K562 (cell line): ENCODE data around the gene MAML3. TPM values are rescaled to one million over a fixed set of nuclear protein-coding genes. Genes with fewer than 3 reads are reported as not detected.
A peak's percentile ranks its signal among the peaks of the same experiment; 100 is the strongest.

Experiments used
- ATF1 ChIP-seq, 2 experiments: fragments of 450-650 bp in 1 of 2; IDR thresholded peaks; 2 replicates each; pipeline ENCODE4 v1.6.1; 2016; ENCODE audit warnings: missing compliant biosample characterization in 1 of 2, missing genetic modification characterization in 1 of 2
- CHD2 ChIP-seq: IDR thresholded peaks from 2 replicates; pipeline ENCODE4 v1.6.1; 2011; ENCODE audit warnings: low read depth, low read length
- CREM ChIP-seq: IDR thresholded peaks from 2 replicates; pipeline ENCODE4 v1.6.1; 2014; ENCODE audit warnings: antibody characterized with exemption, low read depth
- CTCFL ChIP-seq: IDR thresholded peaks from 2 replicates; pipeline ENCODE4 v1.6.1; 2011; ENCODE audit warnings: borderline replicate concordance, low read depth, mild to moderate bottlenecking, moderate library complexity, low read length; ENCODE audit not compliant: insufficient read depth, poor library complexity, severe bottlenecking
- GTF2B ChIP-seq: IDR thresholded peaks from 2 replicates; pipeline ENCODE4 v1.6.1; 2011; ENCODE audit not compliant: insufficient read length; ENCODE audit errors: extremely low read depth
- IRF9 ChIP-seq: fragments of 450-650 bp; IDR thresholded peaks from 2 replicates; pipeline ENCODE4 v1.6.1; 2016; ENCODE audit warnings: missing biosample characterization, missing genetic modification characterization
- JUN ChIP-seq, 2 experiments: sonication (generic) in 1 of 2; formaldehyde crosslinking in 1 of 2; IDR thresholded peaks; 2 replicates each; pipeline versions ENCODE4 v1.6.1 to v1.8.0; 2012 to 2022; ENCODE audit warnings: borderline replicate concordance in 2 of 2, mild to moderate bottlenecking in 2 of 2, improper control_type of control experiment in 1 of 2, low read depth in 1 of 2, low read length in 1 of 2, missing genetic modification reagents in 1 of 2
- KAT8 ChIP-seq: fragments of 450-650 bp; IDR thresholded peaks from 2 replicates; pipeline ENCODE4 v1.6.1; 2016; ENCODE audit warnings: low read depth, mild to moderate bottlenecking
- LEF1 ChIP-seq: fragments of 450-650 bp; IDR thresholded peaks from 2 replicates; pipeline ENCODE4 v1.6.1; 2016; ENCODE audit warnings: mild to moderate bottlenecking
- MAX ChIP-seq: sonication (generic); formaldehyde crosslinking; IDR thresholded peaks from 2 replicates; pipeline ENCODE4 v1.9.0; 2022; ENCODE audit warnings: mild to moderate bottlenecking, missing genetic modification reagents
- NCOA4 ChIP-seq: fragments of 450-650 bp; IDR thresholded peaks from 2 replicates; pipeline ENCODE4 v1.6.1; 2018; ENCODE audit warnings: mild to moderate bottlenecking; ENCODE audit not compliant: partially characterized antibody
- NFE2 ChIP-seq: IDR thresholded peaks from 2 replicates; pipeline ENCODE4 v1.6.1; 2014; ENCODE audit warnings: antibody characterized with exemption, low read depth
- RFX5 ChIP-seq: IDR thresholded peaks from 2 replicates; pipeline ENCODE4 v1.6.1; 2011; ENCODE audit warnings: low read depth, mild to moderate bottlenecking, improper control_type of control experiment, low read length
- SLC30A9 ChIP-seq: fragments of 250-450 bp; sonication (Bioruptor Pico); IDR thresholded peaks from 2 replicates; pipeline ENCODE4 v1.8.0; 2022; ENCODE audit warnings: mild to moderate bottlenecking, moderate library complexity
- TCF7L2 ChIP-seq: fragments of 150-350 bp; IDR thresholded peaks from 2 replicates; pipeline ENCODE4 v1.6.1; 2016; ENCODE audit warnings: low read depth, mild to moderate bottlenecking, low read length, moderate library complexity
- ZBTB1 ChIP-seq: sonication (generic); formaldehyde crosslinking; IDR thresholded peaks from 2 replicates; pipeline ENCODE4 v1.8.1; 2023; ENCODE audit warnings: missing genetic modification reagents, low read depth, mild to moderate bottlenecking, borderline replicate concordance
- ZNF174 ChIP-seq: fragments of 250-450 bp; sonication (Bioruptor Pico); IDR thresholded peaks from 2 replicates; pipeline ENCODE4 v1.4.0; 2020; ENCODE audit warnings: mild to moderate bottlenecking
- ZNF239 ChIP-seq: fragments of 250-450 bp; sonication (Bioruptor Pico); IDR thresholded peaks from 2 replicates; pipeline ENCODE4 v1.4.0; 2020; ENCODE audit warnings: mild to moderate bottlenecking
- ZNF507 ChIP-seq: conservative IDR thresholded peaks from 2 replicates; pipeline ENCODE4 v1.6.1; 2017; ENCODE audit warnings: missing genetic modification characterization, missing compliant biosample characterization
- ZNF695 ChIP-seq: fragments of 450-650 bp; formaldehyde crosslinking; IDR thresholded peaks from 2 replicates; pipeline ENCODE4 v1.4.0; 2020; ENCODE audit warnings: mild to moderate bottlenecking, moderate library complexity
- ZNF740 ChIP-seq, 3 experiments: fragments of 200-800 bp in 1 of 3; sonication (Bioruptor generic) in 1 of 3; sonication (generic) in 1 of 3; formaldehyde crosslinking in 1 of 3; IDR thresholded peaks; 2 replicates each; pipeline versions ENCODE4 v1.6.1 to v1.8.0; 2016 to 2022; ENCODE audit warnings: mild to moderate bottlenecking in 2 of 3, missing compliant biosample characterization in 2 of 3, missing genetic modification characterization in 2 of 3, missing genetic modification reagents in 1 of 3
- ZNF830 ChIP-seq: fragments of 250-450 bp; sonication (Bioruptor Pico); IDR thresholded peaks from 2 replicates; pipeline ENCODE4 v1.5.0; 2021; ENCODE audit warnings: mild to moderate bottlenecking
- polyA plus RNA-seq, 8 experiments: library from polyadenylated mRNA; depleted of rRNA in 4 of 8; stranded (reverse) in 5 of 8; unstranded in 3 of 8; fragments of >200 nt; fragmentation: Nextera tagmentation in 2 of 8; fragmentation: Illumina TruSeq in 1 of 8; extraction: Ambion mirVana in 2 of 8; extraction: Trizol in 1 of 8; gene quantifications; 2 replicates each; pipeline versions ENCODE4 v1.2.1 to v1.2.3, GENCODE V29; 2011 to 2014; ENCODE audit warnings: inconsistent platforms in 1 of 8, missing spikeins in 1 of 8
- total RNA-seq, 7 experiments: library from RNA; depleted of rRNA in 6 of 7; stranded (reverse); fragments of >200 nt in 6 of 7; fragmentation: Illumina TruSeq in 2 of 7; extraction: Trizol in 2 of 7; gene quantifications; 2 replicates each; pipeline versions ENCODE4 v1.2.1 to v1.2.3, GENCODE V29; 2011 to 2021; ENCODE audit warnings: low replicate concordance in 1 of 7

The MAML3 gene
- total and polyA plus RNA-seq, 9 of the 15 experiments (the other 6 are each of a cell fraction or from before 2014, with no cell fraction given): 0.01 to 0.55 (median 0.25) TPM

GRCh38 chr4:140150886-140151698 is 2.9 kb downstream of the MAML3 start (continued):
- TF ChIP-seq IRF9 (no peak), TCF7L2 (no peak), GTF2B (no peak), CTCFL (no peak), ZNF695 (CRISPR knock-in tag) (no peak), RFX5 (no peak), ZNF830 (CRISPR knock-in tag) (no peak), JUN (IDR thresholded peaks at IDR 0.05; ENCODE audit: borderline replicate concordance, low read depth, low read length) (no peak), JUN (CRISPR knock-in tag; IDR thresholded peaks at IDR 0.05; ENCODE audit: borderline replicate concordance) (no peak), ATF1 (CRISPR knock-in tag; IDR thresholded peaks at IDR 0.05) (no peak), ATF1 (tag; IDR thresholded peaks at IDR 0.05) (peak; percentile 9; the same call in 1 of the 2 replicates), ZNF239 (no peak), CREM (no peak), ZNF174 (CRISPR knock-in tag) (no peak), CHD2 (no peak), NCOA4 (no peak), LEF1 (peak; percentile 39; the same call in 1 of the 2 replicates), ZNF507 (tag) (no peak), KAT8 (no peak), SLC30A9 (no peak), NFE2 (no peak), ZBTB1 (CRISPR knock-in tag) (no peak), MAX (CRISPR knock-in tag) (peak; percentile 50; the same call in 1 of the 2 replicates), ZNF740 (CRISPR knock-in tag; IDR thresholded peaks at IDR 0.05) (peak; percentile 76), ZNF740 (tag; IDR thresholded peaks at IDR 0.05) (no peak; a peak in 1 of 4 replicates)
